ENCODE results near the gene DNAJA3. TPM values are rescaled to one million over a fixed set of nuclear protein-coding genes. Genes with fewer than 3 reads are reported as not detected.

DNAJA3 gene
- total and polyA plus RNA-seq, 9 of the 15 experiments (the other 6 are each of a cell fraction or from before 2014, with no cell fraction given): 8.1 to 105 (median 79.0) TPM

DNA sequence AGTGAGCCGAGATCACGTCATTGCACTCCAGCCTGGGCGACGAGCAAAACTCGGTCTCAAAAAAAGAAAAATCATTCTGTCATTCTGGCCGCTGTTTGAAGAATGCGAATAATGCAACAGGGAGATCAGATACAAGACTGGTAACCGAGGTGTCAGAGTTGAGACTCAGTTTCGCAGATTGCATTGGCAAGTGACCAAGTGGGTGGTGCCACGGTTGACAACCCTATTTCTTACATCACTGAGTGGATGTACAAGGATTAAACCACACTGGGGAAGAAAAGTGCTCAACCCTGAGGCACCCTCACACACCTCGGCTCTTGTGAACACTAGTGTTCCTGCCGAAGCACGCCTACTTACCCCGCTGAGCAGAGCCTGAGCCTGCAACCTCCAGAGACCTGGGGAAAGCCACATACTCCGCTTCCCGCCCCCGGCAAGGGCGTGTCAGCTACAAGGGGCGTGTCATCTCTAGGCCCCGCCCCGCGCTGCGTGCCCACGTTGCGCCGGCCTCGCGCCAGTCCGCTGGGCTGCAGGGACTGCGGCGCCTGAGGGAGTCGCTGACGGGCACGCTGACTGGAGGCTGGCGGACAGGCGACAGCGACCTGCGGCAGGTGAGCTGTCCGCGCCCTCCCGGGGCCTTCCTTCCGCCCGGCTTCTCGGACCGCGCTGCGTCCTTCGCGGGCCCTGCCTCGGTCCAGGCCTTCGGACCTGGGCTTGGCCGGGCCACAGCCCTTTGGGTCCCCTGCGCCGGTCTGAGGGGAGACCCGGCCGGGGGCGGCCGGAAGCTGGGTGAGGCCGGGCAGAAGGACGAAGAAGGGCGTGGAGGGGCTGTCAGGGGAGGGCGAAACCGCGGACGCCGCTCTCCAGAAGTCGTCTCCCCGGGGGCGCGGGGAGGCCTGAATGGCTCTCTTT is 50.5 kb downstream of the DNAJA3 start, which contains the start of gene HMOX2 (continued):
- TF ChIP-seq L3MBTL2 (IDR thresholded peaks at IDR 0.05): peak; percentile 89
- TF ChIP-seq, protein P1, sequence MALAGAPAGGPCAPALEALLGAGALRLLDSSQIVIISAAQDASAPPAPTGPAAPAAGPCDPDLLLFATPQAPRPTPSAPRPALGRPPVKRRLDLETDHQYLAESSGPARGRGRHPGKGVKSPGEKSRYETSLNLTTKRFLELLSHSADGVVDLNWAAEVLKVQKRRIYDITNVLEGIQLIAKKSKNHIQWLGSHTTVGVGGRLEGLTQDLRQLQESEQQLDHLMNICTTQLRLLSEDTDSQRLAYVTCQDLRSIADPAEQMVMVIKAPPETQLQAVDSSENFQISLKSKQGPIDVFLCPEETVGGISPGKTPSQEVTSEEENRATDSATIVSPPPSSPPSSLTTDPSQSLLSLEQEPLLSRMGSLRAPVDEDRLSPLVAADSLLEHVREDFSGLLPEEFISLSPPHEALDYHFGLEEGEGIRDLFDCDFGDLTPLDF (CRISPR knock-in tag; IDR thresholded peaks at IDR 0.05): peak; percentile 88
- TF ChIP-seq NFIC (IDR thresholded peaks at IDR 0.05): peak; percentile 92
- no peak for TF ChIP-seq TEAD4 (IDR thresholded peaks at IDR 0.05; ENCODE audit: low read length)
- TF ChIP-seq TEAD4 (CRISPR knock-in tag; IDR thresholded peaks at IDR 0.05; ENCODE audit: borderline replicate concordance): no peak
- peak; percentile 87 to 88; a peak in 3 of 4 replicates for TF ChIP-seq UBTF (IDR thresholded peaks at IDR 0.05; ENCODE audit: borderline replicate concordance in 1 of 2, low read depth in 2 of 2, low read length in 2 of 2)
- peak; percentile 78 for TF ChIP-seq SUPT5H (IDR thresholded peaks at IDR 0.05)
- TF ChIP-seq, protein P2, sequence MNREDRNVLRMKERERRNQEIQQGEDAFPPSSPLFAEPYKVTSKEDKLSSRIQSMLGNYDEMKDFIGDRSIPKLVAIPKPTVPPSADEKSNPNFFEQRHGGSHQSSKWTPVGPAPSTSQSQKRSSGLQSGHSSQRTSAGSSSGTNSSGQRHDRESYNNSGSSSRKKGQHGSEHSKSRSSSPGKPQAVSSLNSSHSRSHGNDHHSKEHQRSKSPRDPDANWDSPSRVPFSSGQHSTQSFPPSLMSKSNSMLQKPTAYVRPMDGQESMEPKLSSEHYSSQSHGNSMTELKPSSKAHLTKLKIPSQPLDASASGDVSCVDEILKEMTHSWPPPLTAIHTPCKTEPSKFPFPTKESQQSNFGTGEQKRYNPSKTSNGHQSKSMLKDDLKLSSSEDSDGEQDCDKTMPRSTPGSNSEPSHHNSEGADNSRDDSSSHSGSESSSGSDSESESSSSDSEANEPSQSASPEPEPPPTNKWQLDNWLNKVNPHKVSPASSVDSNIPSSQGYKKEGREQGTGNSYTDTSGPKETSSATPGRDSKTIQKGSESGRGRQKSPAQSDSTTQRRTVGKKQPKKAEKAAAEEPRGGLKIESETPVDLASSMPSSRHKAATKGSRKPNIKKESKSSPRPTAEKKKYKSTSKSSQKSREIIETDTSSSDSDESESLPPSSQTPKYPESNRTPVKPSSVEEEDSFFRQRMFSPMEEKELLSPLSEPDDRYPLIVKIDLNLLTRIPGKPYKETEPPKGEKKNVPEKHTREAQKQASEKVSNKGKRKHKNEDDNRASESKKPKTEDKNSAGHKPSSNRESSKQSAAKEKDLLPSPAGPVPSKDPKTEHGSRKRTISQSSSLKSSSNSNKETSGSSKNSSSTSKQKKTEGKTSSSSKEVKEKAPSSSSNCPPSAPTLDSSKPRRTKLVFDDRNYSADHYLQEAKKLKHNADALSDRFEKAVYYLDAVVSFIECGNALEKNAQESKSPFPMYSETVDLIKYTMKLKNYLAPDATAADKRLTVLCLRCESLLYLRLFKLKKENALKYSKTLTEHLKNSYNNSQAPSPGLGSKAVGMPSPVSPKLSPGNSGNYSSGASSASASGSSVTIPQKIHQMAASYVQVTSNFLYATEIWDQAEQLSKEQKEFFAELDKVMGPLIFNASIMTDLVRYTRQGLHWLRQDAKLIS (CRISPR knock-in tag; IDR thresholded peaks at IDR 0.05): peak; percentile 80; the same call in 1 of the 2 replicates
- TF ChIP-seq SIN3A (IDR thresholded peaks at IDR 0.05; ENCODE audit: borderline replicate concordance in 2 of 2, control insufficient read depth in 1 of 2, low read depth in 2 of 2, low read length in 2 of 2): peak; percentile 74 to 76; a peak in 2 of 4 replicates
